ENCODE data around the gene AATK. TPM values are rescaled to one million over a fixed set of nuclear protein-coding genes. Genes with fewer than 3 reads are reported as not detected.

AATK gene
- total and polyA plus RNA-seq, 10 of the 15 experiments (the other 5 are each of a cell fraction or from before 2014, with no cell fraction given), result 0.04 TPM; not detected in 9

DNA sequence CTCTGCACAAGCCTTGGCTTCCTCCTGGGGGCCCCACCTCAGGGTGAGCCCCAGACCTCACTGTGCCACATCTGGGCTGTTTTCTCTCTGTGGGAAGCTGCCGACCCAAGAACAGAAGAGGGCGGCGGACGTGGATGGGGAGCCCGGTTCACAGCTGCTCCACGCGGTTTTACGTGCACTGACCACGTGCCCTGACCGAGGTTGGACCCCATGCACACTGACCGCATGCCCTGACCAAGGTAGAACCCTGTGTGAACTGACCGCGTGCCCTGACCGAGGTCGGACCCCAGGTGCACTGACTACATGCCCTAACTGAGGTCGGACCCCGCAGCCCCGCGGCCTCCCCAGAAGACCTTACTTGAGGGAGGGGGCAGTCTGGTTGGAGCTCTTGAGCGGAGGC lies 37.1 kb upstream of the AATK start:
- H3K79me2 ChIP-seq (ENCODE audit: control insufficient read depth, insufficient read depth, low read length), result no peaks in the 10 kb centered on the region
- H3K9me3 ChIP-seq (replicated peaks; ENCODE audit: control insufficient read depth, insufficient read depth, low read length), result no peaks in the 10 kb centered on the region
- TF ChIP-seq IRF3 (IDR thresholded peaks at IDR 0.05), result no peak
- TF ChIP-seq PML (IDR thresholded peaks at IDR 0.05; ENCODE audit: low read length), result no peak
- TF ChIP-seq POU2F2 (IDR thresholded peaks at IDR 0.05; ENCODE audit: borderline replicate concordance, low read depth, low read length), result no peak
- no peak for TF ChIP-seq IKZF2 (IDR thresholded peaks at IDR 0.05)
- TF ChIP-seq SREBF2 (IDR thresholded peaks at IDR 0.05; ENCODE audit: low read length), result no peak
- no peak for TF ChIP-seq CBX3 (IDR thresholded peaks at IDR 0.05; ENCODE audit: borderline replicate concordance, low read depth)
- no peak for TF ChIP-seq ZNF274 (IDR thresholded peaks at IDR 0.05; ENCODE audit: insufficient read depth, insufficient read length)
- no peak for TF ChIP-seq ATF7 (IDR thresholded peaks at IDR 0.05; ENCODE audit: low read depth)
- TF ChIP-seq CREM (IDR thresholded peaks at IDR 0.05; ENCODE audit: low read depth), result no peak
- no peak for TF ChIP-seq ZNF217 (IDR thresholded peaks at IDR 0.05)
- TF ChIP-seq ETV6 (conservative IDR thresholded peaks at IDR 0.05 in 1 of 2, IDR thresholded peaks at IDR 0.05 in 1 of 2; ENCODE audit: borderline replicate concordance in 1 of 2, low read depth in 1 of 2), result no peak
- TF ChIP-seq, protein P1, sequence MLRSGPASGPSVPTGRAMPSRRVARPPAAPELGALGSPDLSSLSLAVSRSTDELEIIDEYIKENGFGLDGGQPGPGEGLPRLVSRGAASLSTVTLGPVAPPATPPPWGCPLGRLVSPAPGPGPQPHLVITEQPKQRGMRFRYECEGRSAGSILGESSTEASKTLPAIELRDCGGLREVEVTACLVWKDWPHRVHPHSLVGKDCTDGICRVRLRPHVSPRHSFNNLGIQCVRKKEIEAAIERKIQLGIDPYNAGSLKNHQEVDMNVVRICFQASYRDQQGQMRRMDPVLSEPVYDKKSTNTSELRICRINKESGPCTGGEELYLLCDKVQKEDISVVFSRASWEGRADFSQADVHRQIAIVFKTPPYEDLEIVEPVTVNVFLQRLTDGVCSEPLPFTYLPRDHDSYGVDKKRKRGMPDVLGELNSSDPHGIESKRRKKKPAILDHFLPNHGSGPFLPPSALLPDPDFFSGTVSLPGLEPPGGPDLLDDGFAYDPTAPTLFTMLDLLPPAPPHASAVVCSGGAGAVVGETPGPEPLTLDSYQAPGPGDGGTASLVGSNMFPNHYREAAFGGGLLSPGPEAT (IDR thresholded peaks at IDR 0.05; ENCODE audit: low read depth), result no peak
- no peak for TF ChIP-seq NR2C2 (IDR thresholded peaks at IDR 0.05; ENCODE audit: borderline replicate concordance, control insufficient read depth, insufficient read length, low read depth)
- TF ChIP-seq ZNF687 (IDR thresholded peaks at IDR 0.05), result no peak
- no peak for TF ChIP-seq BACH1 (IDR thresholded peaks at IDR 0.05; ENCODE audit: borderline replicate concordance)
- no peak for TF ChIP-seq BRCA1 (IDR thresholded peaks at IDR 0.05; ENCODE audit: low read depth, low read length)
- no peak for TF ChIP-seq MYC (IDR thresholded peaks at IDR 0.05; ENCODE audit: insufficient read depth, insufficient read length, insufficient replicate concordance, low read length, severe bottlenecking)
- no peak for TF ChIP-seq POLR2AphosphoS2 (IDR thresholded peaks at IDR 0.05; ENCODE audit: low read depth, low read length)
- no peak for TF ChIP-seq SIN3A (IDR thresholded peaks at IDR 0.05; ENCODE audit: low read depth, low read length)
- no peak for TF ChIP-seq CHD1 (IDR thresholded peaks at IDR 0.05; ENCODE audit: low read depth, low read length)
- ChIA-PET POLR2A (no interaction called here), RAD21 (ENCODE audit: unreplicated experiment) (no interaction called here), CTCF (no interaction called here), SMC1A (ENCODE audit: uncharacterized antibody, unreplicated experiment) (no interaction called here)
- WGBS (ENCODE audit: insufficient coverage, insufficient replicate concordance, low lambda C conversion rate, missing lambda C conversion rate), result 95% methylated on average over 20 of the region's 20 CpGs
- H3K9ac ChIP-seq (ENCODE audit: control insufficient read depth, insufficient read depth, low read length), result no peak overlapping the region
- no peak overlapping the region for H3K27ac ChIP-seq (ENCODE audit: control insufficient read depth, insufficient read depth)
- DNase-seq (ENCODE audit: low read depth, low spot score), result no peak
- no peak overlapping the region for H2AFZ ChIP-seq (ENCODE audit: control insufficient read depth, low read depth, low read length)
- no peaks in the 10 kb centered on the region for H3K4me1 ChIP-seq (ENCODE audit: control insufficient read depth, insufficient read depth, low read length)
- H3K27me3 ChIP-seq (replicated peaks in 1 of 2; ENCODE audit: control insufficient read depth in 2 of 2, insufficient read depth in 2 of 2, low read length in 1 of 2), result no peaks in the 10 kb centered on the region
- intact Hi-C loops (cut with micrococcal nuclease; ENCODE audit: unreplicated experiment) (no loop called here), in situ Hi-C loops (cut with MboI) (no loop called here)
- no TSS peak for BruUV-seq (replicated peaks)
- H3K36me3 ChIP-seq (ENCODE audit: control insufficient read depth in 2 of 2, insufficient read depth in 2 of 2, low read length in 1 of 2), result peaks cover 4 to 11% of the 10 kb centered on the region in 2 experiments; a peak in 2 of 4 replicates
- H3K4me3 ChIP-seq, result no peak overlapping the region
- no peak overlapping the region for H3K4me2 ChIP-seq (ENCODE audit: control insufficient read depth, insufficient read depth)
- no peak for FAIRE-seq
- no peaks in the 10 kb centered on the region for H4K20me1 ChIP-seq (ENCODE audit: control insufficient read depth, insufficient read depth)
- ATAC-seq, result no peak

Data from GM12878 (cell line).